IgD-negative memory B cell (primary cell): ENCODE data around the gene ARHGEF28. TPM values are rescaled to one million over a fixed set of nuclear protein-coding genes. Genes with fewer than 3 reads are reported as not detected.

Experiments used
- H3K27ac Mint-ChIP-seq, 3 donors: one replicate each; pipeline ENCODE4 v1.8.0; 2020 to 2022; ENCODE audit warnings: mild to moderate bottlenecking in 3 of 3, mixed read lengths in 3 of 3, moderate library complexity in 1 of 3
- H3K27me3 Mint-ChIP-seq: one replicate; pipeline ENCODE4 v1.8.0; 2021; ENCODE audit warnings: mixed read lengths
- H3K36me3 Mint-ChIP-seq: one replicate; pipeline ENCODE4 v1.8.0; 2020; ENCODE audit warnings: mild to moderate bottlenecking, mixed read lengths
- H3K4me1 Mint-ChIP-seq, 3 donors: one replicate each; pipeline ENCODE4 v1.8.0; 2020 to 2022; ENCODE audit warnings: mixed read lengths in 3 of 3, mild to moderate bottlenecking in 1 of 3
- H3K4me3 Mint-ChIP-seq, 4 donors: one replicate each; pipeline ENCODE4 v1.8.0; 2020 to 2022; ENCODE audit warnings: mild to moderate bottlenecking in 4 of 4, mixed read lengths in 4 of 4, moderate library complexity in 3 of 4
- H3K9me3 Mint-ChIP-seq, 3 donors: one replicate each; pipeline ENCODE4 v1.8.0; 2020 to 2021; ENCODE audit warnings: mixed read lengths in 3 of 3, mild to moderate bottlenecking in 1 of 3
- polyA plus RNA-seq: library from polyadenylated mRNA; unstranded; fragments of 300-500 nt; fragmentation: Illumina TruSeq; gene quantifications from one replicate; pipeline ENCODE4 v1.2.3, GENCODE V29; 2021

The ARHGEF28 gene
- polyA plus RNA-seq, 1 donor from 2014 or later = not detected

GRCh38 chr5:73663161-73663859 lies 37.3 kb downstream of the ARHGEF28 start:
- Mint-ChIP-seq H3K9me3 (no peaks in the 10 kb centered on the region), H3K27me3 (peaks cover 6% of the 10 kb centered on the region), H3K4me1 (peaks cover 0 to 1% (median 0%) of the 10 kb centered on the region in 3 donors), H3K4me3 (no peak overlapping the region), H3K27ac (no peak overlapping the region), H3K36me3 (peaks cover 2% of the 10 kb centered on the region)

DNA sequence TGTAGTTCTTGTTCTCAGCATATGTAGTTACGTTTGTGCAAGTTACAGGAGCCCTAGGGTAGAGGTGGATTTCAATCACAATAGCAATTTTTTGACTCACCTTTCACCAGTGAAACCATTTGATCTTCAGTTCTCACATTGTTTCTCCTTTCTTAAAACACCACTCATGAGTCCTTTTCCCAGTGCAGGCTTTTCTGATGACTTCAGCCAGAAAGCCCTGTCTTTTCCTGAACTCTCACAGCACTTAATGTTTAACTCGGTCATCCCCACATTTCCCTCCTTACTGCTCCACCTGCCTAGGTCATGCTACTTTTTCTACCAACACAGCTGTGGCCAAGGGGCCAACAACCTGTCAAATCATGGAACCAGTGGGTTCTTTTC lies 37.9 kb downstream of the ARHGEF28 start:
- Mint-ChIP-seq H3K4me3 (no peak overlapping the region), H3K9me3 (no peaks in the 10 kb centered on the region), H3K27me3 (peaks cover 6% of the 10 kb centered on the region), H3K36me3 (peaks cover 2% of the 10 kb centered on the region), H3K27ac (no peak overlapping the region), H3K4me1 (peaks cover 0 to 3% (median 0%) of the 10 kb centered on the region in 3 donors)

DNA sequence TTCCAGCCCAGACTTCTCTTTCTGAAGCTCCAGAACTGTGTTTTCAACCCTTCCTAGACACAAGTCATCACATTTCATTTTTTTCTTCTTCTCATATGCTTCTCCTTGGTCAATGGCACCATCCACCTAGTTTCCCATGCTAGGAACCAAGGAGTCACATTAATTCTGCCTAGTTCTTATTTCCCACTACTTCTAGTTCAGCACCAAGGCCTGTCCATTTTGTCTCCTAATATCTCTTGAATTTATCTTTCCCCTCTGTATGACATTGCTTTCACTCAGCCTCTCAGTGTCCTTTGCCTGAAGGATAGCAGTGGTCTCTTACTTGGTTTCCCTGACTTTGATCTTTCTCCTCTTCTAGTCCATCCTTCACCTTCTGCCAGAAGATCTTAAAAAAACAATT lies 38.8 kb downstream of the ARHGEF28 start:
- H3K4me3 Mint-ChIP-seq = no peak overlapping the region
- H3K4me1 Mint-ChIP-seq = peaks cover 0 to 3% (median 0%) of the 10 kb centered on the region in 3 donors
- H3K27me3 Mint-ChIP-seq = peaks cover 6% of the 10 kb centered on the region
- H3K27ac Mint-ChIP-seq = no peak overlapping the region
- peaks cover 2% of the 10 kb centered on the region for H3K36me3 Mint-ChIP-seq
- H3K9me3 Mint-ChIP-seq = no peaks in the 10 kb centered on the region

- H3K27ac Mint-ChIP-seq = no peak overlapping the region
- H3K36me3 Mint-ChIP-seq = peaks cover 2% of the 10 kb centered on the region
- H3K4me3 Mint-ChIP-seq = no peak overlapping the region
- no peaks in the 10 kb centered on the region for H3K9me3 Mint-ChIP-seq
- H3K27me3 Mint-ChIP-seq = peaks cover 3% of the 10 kb centered on the region
- H3K4me1 Mint-ChIP-seq = peaks cover 0 to 3% (median 0%) of the 10 kb centered on the region in 3 donors
Measured at GRCh38 chr5:73666891-73667290, 40.9 kb downstream of the ARHGEF28 start.

GRCh38 chr5:73668017-73668416 lies 42.0 kb downstream of the ARHGEF28 start:
- H3K9me3 Mint-ChIP-seq = no peaks in the 10 kb centered on the region
- no peak overlapping the region for H3K27ac Mint-ChIP-seq
- no peak overlapping the region for H3K4me3 Mint-ChIP-seq
- H3K27me3 Mint-ChIP-seq = peaks cover 3% of the 10 kb centered on the region
- peaks cover 0 to 3% (median 0%) of the 10 kb centered on the region in 3 donors for H3K4me1 Mint-ChIP-seq
- H3K36me3 Mint-ChIP-seq = peaks cover 2% of the 10 kb centered on the region

DNA sequence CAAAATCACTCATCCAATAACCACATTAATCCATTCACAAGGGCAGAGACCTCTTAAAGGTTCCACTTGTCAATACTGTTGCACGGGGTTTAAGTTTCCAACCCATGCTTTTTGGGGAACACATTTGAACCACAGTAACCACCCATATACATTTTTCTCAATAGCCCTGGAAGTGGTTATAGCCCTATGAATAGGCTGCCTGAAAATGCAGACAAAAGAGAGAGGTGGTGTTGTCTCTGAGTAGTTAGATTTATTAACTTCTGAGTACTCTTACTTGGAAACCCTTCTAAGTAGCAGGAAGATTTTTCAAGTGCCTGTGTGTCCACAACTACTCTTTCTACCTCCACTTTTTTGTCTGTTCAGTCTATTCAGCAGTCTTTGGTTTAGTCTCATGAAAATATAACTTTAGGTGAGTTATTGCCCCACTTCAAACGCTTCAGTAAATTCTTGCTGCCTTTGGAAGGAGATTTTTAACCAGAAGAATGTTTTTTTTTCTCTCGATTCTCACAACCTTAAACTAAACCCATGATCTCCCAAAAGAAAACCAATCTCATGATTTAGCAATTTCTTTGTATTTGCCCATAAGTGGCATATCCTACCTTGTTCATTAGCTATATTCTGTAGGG lies 42.6 kb downstream of the ARHGEF28 start:
- Mint-ChIP-seq H3K4me1 (peaks cover 0 to 3% (median 0%) of the 10 kb centered on the region in 3 donors), H3K27ac (no peak overlapping the region), H3K36me3 (peaks cover 2% of the 10 kb centered on the region), H3K4me3 (peak overlapping the region in 1 of 4 donors; percentile 69), H3K27me3 (peaks cover 3% of the 10 kb centered on the region), H3K9me3 (no peaks in the 10 kb centered on the region)

GRCh38 chr5:73670731-73671130 lies 44.7 kb downstream of the ARHGEF28 start:
- H3K27ac Mint-ChIP-seq = no peak overlapping the region
- no peaks in the 10 kb centered on the region for H3K9me3 Mint-ChIP-seq
- peaks cover 2% of the 10 kb centered on the region for H3K36me3 Mint-ChIP-seq
- H3K27me3 Mint-ChIP-seq = no peaks in the 10 kb centered on the region
- no peak overlapping the region for H3K4me3 Mint-ChIP-seq
- H3K4me1 Mint-ChIP-seq = peaks cover 0 to 1% (median 0%) of the 10 kb centered on the region in 3 donors

- H3K27ac Mint-ChIP-seq = no peak overlapping the region
- H3K27me3 Mint-ChIP-seq = no peaks in the 10 kb centered on the region
- peaks cover 2% of the 10 kb centered on the region for H3K36me3 Mint-ChIP-seq
- H3K9me3 Mint-ChIP-seq = no peaks in the 10 kb centered on the region
- H3K4me1 Mint-ChIP-seq = peaks cover 0 to 1% (median 0%) of the 10 kb centered on the region in 3 donors
- no peak overlapping the region for H3K4me3 Mint-ChIP-seq
Measured at GRCh38 chr5:73672132-73672531, 46.1 kb downstream of the ARHGEF28 start.

DNA sequence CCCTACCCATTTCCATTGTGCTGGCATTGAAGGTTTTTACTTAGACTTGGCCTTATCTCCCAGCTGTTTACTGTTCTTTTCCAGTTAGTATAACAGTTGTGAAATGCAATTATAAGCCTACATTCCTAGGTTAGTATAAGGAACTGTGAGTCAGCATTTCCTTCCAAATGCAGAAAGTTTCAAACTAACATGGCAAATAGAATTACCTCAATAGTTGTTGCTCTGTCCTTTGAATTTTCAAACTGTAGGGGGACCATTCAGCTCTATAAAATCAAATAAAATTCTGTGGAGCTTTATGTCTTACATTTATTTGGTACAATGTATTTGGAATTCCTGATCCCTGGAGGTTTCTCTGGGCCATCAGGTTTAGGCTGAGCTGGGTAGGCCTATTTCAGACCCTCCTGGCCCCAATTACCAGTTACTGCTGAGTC lies 47.2 kb downstream of the ARHGEF28 start:
- Mint-ChIP-seq H3K27me3 (no peaks in the 10 kb centered on the region), H3K27ac (no peak overlapping the region), H3K4me3 (no peak overlapping the region), H3K9me3 (no peaks in the 10 kb centered on the region), H3K4me1 (peaks cover 0 to 1% (median 0%) of the 10 kb centered on the region in 3 donors), H3K36me3 (no peaks in the 10 kb centered on the region)

DNA sequence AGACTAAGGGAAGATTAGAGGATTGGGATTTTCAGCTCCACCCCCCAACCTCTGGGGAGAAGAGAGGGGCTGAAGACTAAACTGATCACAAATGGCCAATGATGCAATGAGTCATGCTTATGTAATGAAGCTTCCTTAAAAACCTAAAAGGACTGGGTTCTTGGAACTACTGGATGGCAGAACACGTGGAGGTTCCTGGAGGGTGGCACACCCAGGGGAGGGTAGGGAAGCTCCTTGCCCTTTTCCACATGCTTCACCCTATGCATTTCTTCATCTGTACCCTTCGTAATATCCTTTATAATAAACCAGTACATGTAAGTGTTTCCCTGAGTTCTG lies 48.6 kb downstream of the ARHGEF28 start:
- H3K36me3 Mint-ChIP-seq = no peaks in the 10 kb centered on the region
- no peak overlapping the region for H3K4me3 Mint-ChIP-seq
- H3K27ac Mint-ChIP-seq = no peak overlapping the region

DNA sequence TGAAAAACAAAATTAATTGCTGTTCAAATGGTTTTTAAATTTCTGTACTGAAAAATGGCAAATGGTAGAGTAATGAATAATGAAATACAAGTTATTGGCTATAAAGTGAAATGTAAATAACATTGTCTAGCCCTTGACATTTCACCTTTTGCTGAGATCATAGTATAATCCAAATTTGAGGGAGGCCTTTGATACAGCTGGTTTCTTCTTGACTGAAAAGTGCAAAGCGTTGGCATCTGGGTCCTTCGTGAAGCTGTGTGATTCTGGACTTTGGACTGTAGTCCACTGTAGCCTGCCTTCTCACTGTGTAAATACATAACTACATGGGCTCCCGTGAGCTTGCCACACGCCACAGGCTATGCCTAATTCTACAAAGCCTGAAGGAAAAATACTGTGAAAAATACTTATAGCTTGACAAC lies 52.3 kb downstream of the ARHGEF28 start:
- no peaks in the 10 kb centered on the region for H3K27me3 Mint-ChIP-seq
- H3K27ac Mint-ChIP-seq = no peak overlapping the region
- H3K36me3 Mint-ChIP-seq = no peaks in the 10 kb centered on the region
- no peaks in the 10 kb centered on the region for H3K4me1 Mint-ChIP-seq
- H3K4me3 Mint-ChIP-seq = no peak overlapping the region
- H3K9me3 Mint-ChIP-seq = no peaks in the 10 kb centered on the region

More for the DNA sequence above, 48.6 kb downstream of the ARHGEF28 start:
- Mint-ChIP-seq H3K9me3 (no peaks in the 10 kb centered on the region), H3K27me3 (no peaks in the 10 kb centered on the region), H3K4me1 (no peaks in the 10 kb centered on the region)

- H3K4me1 Mint-ChIP-seq = no peaks in the 10 kb centered on the region
- H3K9me3 Mint-ChIP-seq = no peaks in the 10 kb centered on the region
- H3K27ac Mint-ChIP-seq = no peak overlapping the region
- H3K27me3 Mint-ChIP-seq = no peaks in the 10 kb centered on the region
- H3K4me3 Mint-ChIP-seq = no peak overlapping the region
- H3K36me3 Mint-ChIP-seq = no peaks in the 10 kb centered on the region
Measured at GRCh38 chr5:73678807-73679206, 52.8 kb downstream of the ARHGEF28 start.

- Mint-ChIP-seq H3K4me1 (no peaks in the 10 kb centered on the region), H3K27me3 (peaks cover 3% of the 10 kb centered on the region)
Measured at GRCh38 chr5:73682176-73682575, 56.2 kb downstream of the ARHGEF28 start.

DNA sequence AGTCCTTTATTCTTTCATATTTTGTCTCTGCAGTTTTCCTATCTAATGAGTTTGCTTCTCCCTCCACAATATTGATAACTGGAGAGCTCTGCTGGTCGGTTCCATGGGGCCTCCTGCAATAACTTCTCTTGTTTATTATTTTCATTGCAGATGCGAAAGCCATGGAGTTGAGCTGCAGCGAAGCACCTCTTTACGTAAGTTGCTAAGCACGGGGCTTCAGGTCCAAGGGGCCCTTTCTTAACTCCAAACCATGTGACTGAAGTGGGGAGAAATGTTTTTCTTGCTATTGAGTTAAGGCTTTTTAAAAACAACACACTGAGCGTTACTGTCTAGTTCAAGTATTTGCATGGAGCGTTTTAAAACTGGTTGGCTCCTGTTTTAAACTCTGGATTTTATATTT lies 58.7 kb downstream of the ARHGEF28 start:
- Mint-ChIP-seq H3K27ac (no peak overlapping the region), H3K36me3 (no peaks in the 10 kb centered on the region), H3K27me3 (peaks cover 3% of the 10 kb centered on the region), H3K4me3 (no peak overlapping the region), H3K9me3 (no peaks in the 10 kb centered on the region), H3K4me1 (no peaks in the 10 kb centered on the region)

More at GRCh38 chr5:73682176-73682575, 56.2 kb downstream of the ARHGEF28 start:
- Mint-ChIP-seq H3K36me3 (no peaks in the 10 kb centered on the region), H3K9me3 (no peaks in the 10 kb centered on the region), H3K27ac (no peak overlapping the region), H3K4me3 (no peak overlapping the region)

- no peaks in the 10 kb centered on the region for H3K36me3 Mint-ChIP-seq
- H3K27ac Mint-ChIP-seq = no peak overlapping the region
- peaks cover 3% of the 10 kb centered on the region for H3K27me3 Mint-ChIP-seq
- no peaks in the 10 kb centered on the region for H3K4me1 Mint-ChIP-seq
- no peaks in the 10 kb centered on the region for H3K9me3 Mint-ChIP-seq
- H3K4me3 Mint-ChIP-seq = no peak overlapping the region
Measured at GRCh38 chr5:73686912-73687311, 60.9 kb downstream of the ARHGEF28 start.

DNA sequence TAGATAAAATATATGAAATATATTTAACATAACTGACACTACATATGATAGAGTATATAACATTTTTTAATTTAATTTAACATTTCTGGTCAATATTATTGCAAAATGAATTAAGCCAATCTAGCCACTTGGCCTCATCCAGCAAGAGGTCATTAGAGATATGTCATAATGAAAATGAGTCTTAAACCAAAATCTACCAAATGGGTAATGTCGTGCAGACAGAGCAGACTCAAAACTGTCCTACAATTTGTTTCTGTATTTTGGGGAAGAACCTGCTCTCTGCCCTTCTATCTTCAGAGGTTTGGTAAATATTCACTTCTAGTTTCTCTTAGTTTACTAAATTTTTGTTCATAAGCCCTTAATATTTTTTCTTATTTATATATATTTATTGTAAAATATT lies 61.4 kb downstream of the ARHGEF28 start:
- Mint-ChIP-seq H3K4me3 (no peak overlapping the region), H3K27ac (no peak overlapping the region), H3K4me1 (no peaks in the 10 kb centered on the region), H3K9me3 (no peaks in the 10 kb centered on the region), H3K36me3 (no peaks in the 10 kb centered on the region), H3K27me3 (peaks cover 3% of the 10 kb centered on the region)
